ENCODE results near the gene PRDM15.

PRDM15 gene

DNA sequence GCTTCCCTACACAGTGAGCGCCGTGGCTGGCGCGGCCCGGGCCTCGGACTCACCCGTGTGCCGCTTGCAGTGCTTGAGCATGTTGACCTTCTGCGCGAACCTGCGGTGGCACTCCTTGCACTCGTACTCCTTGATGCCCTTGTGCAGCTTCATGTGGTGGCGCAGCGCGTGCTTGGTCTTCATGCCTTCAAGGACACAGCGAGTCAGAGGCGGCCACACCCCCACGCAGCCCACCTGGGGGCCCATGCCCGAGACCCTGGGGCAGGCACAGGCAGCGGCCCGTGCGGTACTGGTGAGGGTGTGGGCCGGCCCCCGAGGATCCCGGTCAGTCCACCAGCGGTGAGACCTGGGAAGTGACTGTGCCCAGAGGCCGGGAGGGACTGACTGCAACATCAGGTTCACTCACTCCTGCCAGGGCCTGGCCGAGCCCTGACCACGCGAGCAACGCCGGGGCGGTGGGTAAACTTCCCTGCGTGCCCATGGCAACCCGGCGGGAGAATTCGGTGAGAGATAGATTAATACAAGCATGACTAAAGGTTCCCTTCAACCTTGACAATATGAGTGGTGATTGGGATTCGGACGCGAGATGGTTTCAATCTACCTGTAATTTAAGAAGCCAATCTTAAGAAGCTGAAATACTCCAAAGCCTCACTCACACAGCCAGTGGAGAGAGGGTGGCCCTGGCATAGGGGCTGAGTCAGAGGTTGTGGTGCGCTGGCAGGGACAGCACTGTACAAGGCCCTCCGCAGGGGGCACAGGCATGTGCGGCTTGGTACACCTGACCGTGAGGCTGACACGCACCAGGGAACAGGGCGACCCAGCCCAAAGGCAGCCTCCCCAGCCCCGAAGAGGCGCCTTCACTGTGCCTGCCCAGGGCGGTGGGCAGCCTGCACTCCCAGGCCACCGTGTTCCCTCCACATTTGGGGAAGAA lies 63.2 kb downstream of the PRDM15 start:
- H3K4me2 ChIP-seq (ENCODE audit: low read length): no peak overlapping the region
- H3K4me1 ChIP-seq (ENCODE audit: low read length): peaks cover 5% of the 10 kb centered on the region
- H3K79me2 ChIP-seq (ENCODE audit: low read length): no peaks in the 10 kb centered on the region
- no peak for TF ChIP-seq EZH2phosphoT487 (IDR thresholded peaks at IDR 0.05; ENCODE audit: low read depth)
- TF ChIP-seq, protein P1, sequence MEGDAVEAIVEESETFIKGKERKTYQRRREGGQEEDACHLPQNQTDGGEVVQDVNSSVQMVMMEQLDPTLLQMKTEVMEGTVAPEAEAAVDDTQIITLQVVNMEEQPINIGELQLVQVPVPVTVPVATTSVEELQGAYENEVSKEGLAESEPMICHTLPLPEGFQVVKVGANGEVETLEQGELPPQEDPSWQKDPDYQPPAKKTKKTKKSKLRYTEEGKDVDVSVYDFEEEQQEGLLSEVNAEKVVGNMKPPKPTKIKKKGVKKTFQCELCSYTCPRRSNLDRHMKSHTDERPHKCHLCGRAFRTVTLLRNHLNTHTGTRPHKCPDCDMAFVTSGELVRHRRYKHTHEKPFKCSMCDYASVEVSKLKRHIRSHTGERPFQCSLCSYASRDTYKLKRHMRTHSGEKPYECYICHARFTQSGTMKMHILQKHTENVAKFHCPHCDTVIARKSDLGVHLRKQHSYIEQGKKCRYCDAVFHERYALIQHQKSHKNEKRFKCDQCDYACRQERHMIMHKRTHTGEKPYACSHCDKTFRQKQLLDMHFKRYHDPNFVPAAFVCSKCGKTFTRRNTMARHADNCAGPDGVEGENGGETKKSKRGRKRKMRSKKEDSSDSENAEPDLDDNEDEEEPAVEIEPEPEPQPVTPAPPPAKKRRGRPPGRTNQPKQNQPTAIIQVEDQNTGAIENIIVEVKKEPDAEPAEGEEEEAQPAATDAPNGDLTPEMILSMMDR (IDR thresholded peaks at IDR 0.05; ENCODE audit: low read depth, low read length): no peak
- H4K20me1 ChIP-seq (ENCODE audit: insufficient read depth, low read length): no peaks in the 10 kb centered on the region
- H2AFZ ChIP-seq (ENCODE audit: low read depth, low read length): no peak overlapping the region
- H3K36me3 ChIP-seq (replicated peaks; ENCODE audit: low read depth, low read length): no peaks in the 10 kb centered on the region
- no peak overlapping the region for H3K4me3 ChIP-seq (ENCODE audit: low read length)
- H3K9ac ChIP-seq (ENCODE audit: low read length): no peak overlapping the region
- no peaks in the 10 kb centered on the region for H3K9me3 ChIP-seq (ENCODE audit: insufficient read depth, low read length)
- no peaks in the 10 kb centered on the region for H3K27me3 ChIP-seq (ENCODE audit: low read depth, low read length)
- H3K27ac ChIP-seq (ENCODE audit: low read length): no peak overlapping the region

DNA sequence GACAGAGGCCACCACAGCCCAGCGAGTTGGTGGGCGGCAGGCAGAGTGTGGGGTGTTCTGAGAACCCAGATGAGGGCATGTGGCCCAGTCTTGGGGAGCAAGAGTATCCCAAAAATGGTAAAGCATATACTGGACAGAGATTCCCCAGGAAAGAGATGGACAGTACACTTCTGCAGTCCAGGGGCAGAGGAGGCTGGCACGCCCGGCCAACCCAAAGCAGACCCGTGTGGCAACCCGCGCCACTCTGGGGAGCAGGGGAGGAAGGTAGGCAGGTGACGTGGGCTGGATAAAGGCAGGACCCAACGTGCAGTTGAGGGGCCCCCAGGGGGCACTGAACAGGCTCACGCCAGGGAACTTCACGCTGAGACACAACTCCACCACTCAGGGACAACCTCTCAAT lies 65.9 kb downstream of the PRDM15 start:
- TF ChIP-seq EZH2phosphoT487 (IDR thresholded peaks at IDR 0.05; ENCODE audit: low read depth): no peak
- TF ChIP-seq, protein P1 (IDR thresholded peaks at IDR 0.05; ENCODE audit: low read depth, low read length): no peak

DNA sequence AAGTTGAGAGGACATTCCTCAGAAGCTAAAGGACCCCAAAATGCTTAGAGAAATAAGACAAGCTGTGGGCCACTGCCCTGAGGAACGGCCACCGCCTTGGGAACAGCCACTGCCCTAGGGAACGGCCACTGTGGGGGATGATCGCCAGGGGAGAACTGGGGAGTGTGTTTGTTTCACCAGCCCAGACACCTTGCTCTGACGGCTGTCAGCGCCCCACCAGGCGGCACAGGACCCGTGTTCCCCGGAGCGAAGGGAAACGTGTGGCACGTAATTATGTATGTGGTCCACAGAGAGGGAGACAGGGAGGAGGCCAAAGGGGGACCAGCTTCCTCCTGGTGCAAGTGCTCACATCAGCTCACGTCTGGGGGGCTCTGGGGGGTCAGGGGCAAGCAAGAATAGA lies 66.5 kb downstream of the PRDM15 start:
- H3K4me2 ChIP-seq (ENCODE audit: low read length): no peak overlapping the region

More for the DNA sequence above, 65.9 kb downstream of the PRDM15 start:
- no peaks in the 10 kb centered on the region for H3K27me3 ChIP-seq (ENCODE audit: low read depth, low read length)
- no peak overlapping the region for H3K9ac ChIP-seq (ENCODE audit: low read length)
- no peaks in the 10 kb centered on the region for H4K20me1 ChIP-seq (ENCODE audit: insufficient read depth, low read length)
- H2AFZ ChIP-seq (ENCODE audit: low read depth, low read length): no peak overlapping the region
- H3K36me3 ChIP-seq (replicated peaks; ENCODE audit: low read depth, low read length): peaks cover 3% of the 10 kb centered on the region
- no peak overlapping the region for H3K4me3 ChIP-seq (ENCODE audit: low read length)
- no peaks in the 10 kb centered on the region for H3K9me3 ChIP-seq (ENCODE audit: insufficient read depth, low read length)
- H3K27ac ChIP-seq (ENCODE audit: low read length): no peak overlapping the region
- peaks cover 5% of the 10 kb centered on the region for H3K4me1 ChIP-seq (ENCODE audit: low read length)
- H3K79me2 ChIP-seq (ENCODE audit: low read length): no peaks in the 10 kb centered on the region
- no peak overlapping the region for H3K4me2 ChIP-seq (ENCODE audit: low read length)

DNA sequence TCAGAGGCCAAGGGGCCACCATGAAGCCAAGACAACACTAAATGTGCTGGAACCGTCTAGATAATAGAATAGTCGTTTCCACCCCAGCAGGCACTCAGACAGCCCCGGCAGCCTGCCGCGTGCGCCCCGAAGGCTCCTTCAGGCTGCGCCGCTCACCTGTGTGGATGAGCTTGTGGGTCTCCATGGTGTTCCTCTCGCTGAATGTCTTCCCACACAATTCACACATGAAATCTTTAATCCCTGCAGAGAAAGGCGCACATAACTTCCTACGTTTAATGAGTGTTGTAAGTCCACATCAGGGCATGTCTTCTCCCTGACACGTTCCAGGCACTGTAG lies 68.6 kb downstream of the PRDM15 start:
- Histone ChIP-seq H3K9ac (ENCODE audit: low read length) (no peak overlapping the region), H3K4me3 (ENCODE audit: low read length) (no peak overlapping the region), H3K27ac (ENCODE audit: low read length) (no peak overlapping the region), H3K36me3 (replicated peaks; ENCODE audit: low read depth, low read length) (peaks cover 3% of the 10 kb centered on the region), H4K20me1 (ENCODE audit: insufficient read depth, low read length) (no peaks in the 10 kb centered on the region), H3K27me3 (ENCODE audit: low read depth, low read length) (no peaks in the 10 kb centered on the region), H3K4me1 (ENCODE audit: low read length) (no peaks in the 10 kb centered on the region), H3K4me2 (ENCODE audit: low read length) (no peak overlapping the region), H2AFZ (ENCODE audit: low read depth, low read length) (no peak overlapping the region), H3K79me2 (ENCODE audit: low read length) (no peaks in the 10 kb centered on the region), H3K9me3 (ENCODE audit: insufficient read depth, low read length) (no peaks in the 10 kb centered on the region)
- TF ChIP-seq, protein P1 (IDR thresholded peaks at IDR 0.05; ENCODE audit: low read depth, low read length): no peak
- no peak for TF ChIP-seq EZH2phosphoT487 (IDR thresholded peaks at IDR 0.05; ENCODE audit: low read depth)

More for the DNA sequence above, 66.5 kb downstream of the PRDM15 start:
- Histone ChIP-seq H3K9ac (ENCODE audit: low read length) (no peak overlapping the region), H3K4me1 (ENCODE audit: low read length) (peaks cover 5% of the 10 kb centered on the region), H4K20me1 (ENCODE audit: insufficient read depth, low read length) (no peaks in the 10 kb centered on the region), H2AFZ (ENCODE audit: low read depth, low read length) (no peak overlapping the region), H3K4me3 (ENCODE audit: low read length) (no peak overlapping the region), H3K27me3 (ENCODE audit: low read depth, low read length) (no peaks in the 10 kb centered on the region), H3K27ac (ENCODE audit: low read length) (no peak overlapping the region), H3K79me2 (ENCODE audit: low read length) (no peaks in the 10 kb centered on the region), H3K9me3 (ENCODE audit: insufficient read depth, low read length) (no peaks in the 10 kb centered on the region), H3K36me3 (replicated peaks; ENCODE audit: low read depth, low read length) (peaks cover 3% of the 10 kb centered on the region)
- TF ChIP-seq, protein P1 (IDR thresholded peaks at IDR 0.05; ENCODE audit: low read depth, low read length): no peak
- TF ChIP-seq EZH2phosphoT487 (IDR thresholded peaks at IDR 0.05; ENCODE audit: low read depth): no peak

All from OCI-LY3 (cell line).